Breast epithelium (tissue), 4 donors: ENCODE data around the gene KDM6B. TPM values are rescaled to one million over a fixed set of nuclear protein-coding genes. Genes with fewer than 3 reads are reported as not detected.

Experiments used
- DNase-seq, 2 donors: peaks; one replicate each; pipeline ENCODE4 v3.0.0-alpha.2; 2019; ENCODE audit warnings: low spot score in 2 of 2
- H3K27ac ChIP-seq, 2 donors: fragments of 200-600 bp; sonication (generic) in 1 of 2; one replicate each; pipeline ENCODE4 v1.5.1; 2016 to 2019; ENCODE audit warnings: mild to moderate bottlenecking in 1 of 2
- H3K27me3 ChIP-seq, 2 donors: fragments of 200-600 bp; sonication (generic) in 1 of 2; one replicate each; pipeline versions ENCODE4 v1.5.1 to v1.6.0; 2017 to 2019; ENCODE audit warnings: control low read depth in 1 of 2, mild to moderate bottlenecking in 1 of 2
- H3K36me3 ChIP-seq: fragments of 200-600 bp; one replicate; pipeline ENCODE4 v1.5.1; 2019
- H3K4me1 ChIP-seq, 2 donors: fragments of 200-600 bp; sonication (generic); one replicate each; pipeline ENCODE4 v1.5.1; 2016 to 2019; ENCODE audit warnings: control low read depth in 1 of 2
- H3K4me3 ChIP-seq, 3 donors: fragments of 200-600 bp; sonication (generic); 1 replicate in 2 of 3; 2 replicates in 1 of 3; pipeline ENCODE4 v1.5.1; 2016 to 2019; ENCODE audit warnings: mild to moderate bottlenecking in 3 of 3, moderate library complexity in 2 of 3
- H3K9me3 ChIP-seq, 2 donors: fragments of 200-600 bp; sonication (generic) in 1 of 2; one replicate each; pipeline ENCODE4 v1.5.1; 2016 to 2019; ENCODE audit warnings: control low read depth in 1 of 2
- CTCF ChIP-seq, 3 donors: fragments of 450-650 bp; IDR thresholded peaks; one replicate each; pipeline ENCODE4 v1.5.1; 2016 to 2017; ENCODE audit warnings: antibody characterized with exemption in 3 of 3, mild to moderate bottlenecking in 3 of 3, moderate library complexity in 3 of 3
- POLR2A ChIP-seq: fragments of 450-650 bp; IDR thresholded peaks from one replicate; pipeline ENCODE4 v1.6.1; 2016; ENCODE audit warnings: antibody characterized with exemption, mild to moderate bottlenecking, moderate library complexity
- POLR2AphosphoS5 ChIP-seq, 3 donors: sonication (generic); formaldehyde crosslinking; IDR thresholded peaks; one replicate each; pipeline ENCODE4 v1.6.1; 2017; ENCODE audit warnings: antibody characterized with exemption in 3 of 3
- intact Hi-C: fragments of 100-400 bp; cut with DNase I; formaldehyde crosslinking; loops from one replicate; pipeline ENCODE4 v1.15.1; 2023; ENCODE audit warnings: low total_unique reads
- total RNA-seq, 3 donors: library from RNA; depleted of rRNA; stranded (reverse); fragments of >200 nt; gene quantifications; one replicate each; pipeline ENCODE4 v1.1.0, GENCODE V29; 2016

Gene KDM6B
- total RNA-seq, 3 donors from 2014 or later: 6.4 to 89.7 (median 10.5) TPM

GRCh38 chr17:7881276-7882054 is 47.4 kb downstream of the KDM6B start:
- H3K27ac ChIP-seq: peak overlapping the region in 1 of 2 donors; percentile 95
- intact Hi-C loops: no loop called here
- no peak for DNase-seq

GRCh38 chr17:7882068-7882467 is 48.1 kb downstream of the KDM6B start:
- DNase-seq: no peak
- Histone ChIP-seq H3K36me3 (no peaks in the 10 kb centered on the region), H3K4me1 (no peaks in the 10 kb centered on the region), H3K27ac (peak overlapping the region; percentile 56 to 95), H3K4me3 (no peak overlapping the region), H3K27me3 (no peaks in the 10 kb centered on the region), H3K9me3 (no peaks in the 10 kb centered on the region)
- intact Hi-C loops: no loop called here
- TF ChIP-seq POLR2AphosphoS5 (IDR thresholded peaks at IDR 0.05): no peak
- TF ChIP-seq CTCF (IDR thresholded peaks at IDR 0.05): no peak
- no peak for TF ChIP-seq POLR2A

More at GRCh38 chr17:7881276-7882054, 47.4 kb downstream of the KDM6B start:
- H3K27me3 ChIP-seq: no peaks in the 10 kb centered on the region
- H3K9me3 ChIP-seq: no peaks in the 10 kb centered on the region
- no peaks in the 10 kb centered on the region for H3K36me3 ChIP-seq
- no peak overlapping the region for H3K4me3 ChIP-seq
- no peak for TF ChIP-seq POLR2A
- TF ChIP-seq POLR2AphosphoS5 (IDR thresholded peaks at IDR 0.05): no peak
- TF ChIP-seq CTCF (IDR thresholded peaks at IDR 0.05): no peak
- H3K4me1 ChIP-seq: no peaks in the 10 kb centered on the region

GRCh38 chr17:7882629-7883028 is 48.6 kb downstream of the KDM6B start:
- intact Hi-C loops: no loop called here
- Histone ChIP-seq H3K4me1 (no peaks in the 10 kb centered on the region), H3K27me3 (no peaks in the 10 kb centered on the region), H3K9me3 (no peaks in the 10 kb centered on the region), H3K4me3 (peak overlapping the region in 1 of 3 donors; percentile 93), H3K27ac (peak overlapping the region; percentile 40 to 95), H3K36me3 (no peaks in the 10 kb centered on the region)
- DNase-seq: no peak
- TF ChIP-seq CTCF (IDR thresholded peaks at IDR 0.05) (no peak), POLR2AphosphoS5 (IDR thresholded peaks at IDR 0.05) (no peak), POLR2A (no peak)

Other genes with a start within 250 kb of the KDM6B start
- gene SOX15, start 244.1 kb upstream of the KDM6B start, total RNA-seq: 1 to 10 TPM; 1.3 to 4.1 (median 1.6) TPM
- gene FXR2, start 219.3 kb upstream of the KDM6B start, total RNA-seq: 10 to 100 TPM; 22.8 to 33.9 (median 25.6) TPM
- 10 to 100 TPM; 52.5 to 78.4 (median 62.9) TPM for gene SAT2, start 206.4 kb upstream of the KDM6B start, total RNA-seq
- under 1 TPM in 1 of 3 donors, not detected in 2; 0.16 TPM for gene SHBG, start 204.1 kb upstream of the KDM6B start, total RNA-seq
- 1 to 10 TPM in 1 of 3 donors, under 1 TPM in 2; 0.16 to 1.2 (median 0.98) TPM for gene ATP1B2, start 183.3 kb upstream of the KDM6B start, total RNA-seq
- 10 to 100 TPM; 23.9 to 31.9 (median 24.2) TPM for gene TP53, start 146.7 kb upstream of the KDM6B start, total RNA-seq
- 1 to 10 TPM; 3.6 to 5.4 (median 4.2) TPM for gene WRAP53, start 145.7 kb upstream of the KDM6B start, total RNA-seq
- 1 to 10 TPM in 2 of 3 donors, under 1 TPM in 1; 0.48 to 5.7 (median 3.3) TPM for gene EFNB3, start 129.0 kb upstream of the KDM6B start, total RNA-seq
- 1 to 10 TPM in 1 of 3 donors, under 1 TPM in 2; 0.16 to 1.5 (median 0.98) TPM for gene DNAH2, start 116.5 kb upstream of the KDM6B start, total RNA-seq
- gene TMEM88, start 20.8 kb downstream of the KDM6B start, total RNA-seq: 10 to 100 TPM in 1 of 3 donors, 1 to 10 TPM in 2; 4.8 to 21.0 (median 5.7) TPM
- 10 to 100 TPM; 84.7 to 92.4 (median 89.9) TPM for gene NAA38, start 23.3 kb downstream of the KDM6B start, total RNA-seq
- 10 to 100 TPM in 2 of 3 donors, 1 to 10 TPM in 1; 8.2 to 20.5 (median 13.4) TPM for gene CYB5D1, start 23.8 kb downstream of the KDM6B start, total RNA-seq
- 10 to 100 TPM; 47.5 to 99.0 (median 90.0) TPM for gene CHD3, start 54.6 kb downstream of the KDM6B start, total RNA-seq
- 10 to 100 TPM in 1 of 3 donors, 1 to 10 TPM in 2; 4.6 to 19.5 (median 8.6) TPM for gene RNF227, start 82.1 kb downstream of the KDM6B start, total RNA-seq
- gene KCNAB3, start 95.6 kb downstream of the KDM6B start, total RNA-seq: 1 to 10 TPM in 2 of 3 donors, under 1 TPM in 1; 0.48 to 1.5 (median 1.3) TPM
- gene TRAPPC1, start 97.7 kb downstream of the KDM6B start, total RNA-seq: 10 to 100 TPM; 24.9 to 38.9 (median 37.7) TPM
- 10 to 100 TPM; 17.0 to 27.2 (median 23.9) TPM for gene CNTROB, start 98.0 kb downstream of the KDM6B start, total RNA-seq
- gene GUCY2D, start 168.4 kb downstream of the KDM6B start, total RNA-seq: under 1 TPM in 1 of 3 donors, not detected in 2; 0.15 TPM
- 10 to 100 TPM in 2 of 3 donors, 1 to 10 TPM in 1; 3.3 to 38.3 (median 12.3) TPM for gene ALOX15B, start 204.8 kb downstream of the KDM6B start, total RNA-seq